SK-N-SH (cell line): Measurements from ENCODE around the gene HPCAL1. TPM values are rescaled to one million over a fixed set of nuclear protein-coding genes. Genes with fewer than 3 reads are reported as not detected.

Source experiments
- CTCF ChIA-PET: fragments of 300-600, 350-600 bp; formaldehyde crosslinking; extraction: SDS; loops from one replicate; lab custom pipeline; 2021; lab: Yijun Ruan, JAX
- POLR2A ChIA-PET: fragments of 350-600 bp; sonication (Branson Sonifier 250); formaldehyde crosslinking; extraction: SDS; loops from one replicate; lab custom pipeline; 2020; ENCODE audit warnings: antibody characterized with exemption, inconsistent platforms; lab: Yijun Ruan, JAX
- DNase-seq: peaks from one replicate; pipeline ENCODE4 v3.0.0; 2012
- H2AFZ ChIP-seq: fragments of 200-600 bp; sonication (generic); 2 replicates; pipeline ENCODE4 v1.8.1; 2016; ENCODE audit warnings: antibody characterized with exemption, mild to moderate bottlenecking, low read depth
- H3F3A ChIP-seq: fragments of 200-600 bp; sonication (generic); replicated peaks from 2 replicates; pipeline ENCODE3; 2016; ENCODE audit warnings: antibody characterized with exemption, mild to moderate bottlenecking; ENCODE audit not compliant: insufficient read depth
- H3K27ac ChIP-seq, 2 experiments: fragments of 200-500 bp in 1 of 2; fragments of 200-600 bp in 1 of 2; sonication (Bioruptor generic) in 1 of 2; sonication (generic), shearing (Covaris generic) in 1 of 2; 2 replicates each; pipeline versions ENCODE4 v1.5.1 to v1.6.1; 2014 to 2016; ENCODE audit warnings: low read depth in 2 of 2, inconsistent platforms in 1 of 2, low read length in 1 of 2, mild to moderate bottlenecking in 1 of 2, mixed read lengths in 1 of 2
- H3K27me3 ChIP-seq: fragments of 200-600 bp; sonication (generic), shearing (Covaris generic); 2 replicates; pipeline ENCODE4 v1.6.1; 2016; ENCODE audit warnings: mixed run types; ENCODE audit not compliant: insufficient read depth
- H3K36me3 ChIP-seq, 2 experiments: fragments of 200-500 bp in 1 of 2; fragments of 200-600 bp in 1 of 2; sonication (Bioruptor generic) in 1 of 2; sonication (generic) in 1 of 2; replicated peaks in 1 of 2; 2 replicates each; pipeline versions ENCODE3 to v1.5.1; 2014 to 2016; ENCODE audit warnings: low read length in 1 of 2, mild to moderate bottlenecking in 1 of 2; ENCODE audit not compliant: insufficient read depth in 2 of 2, control insufficient read depth in 1 of 2
- H3K4me1 ChIP-seq, 2 experiments: fragments of 200-500 bp in 1 of 2; fragments of 200-600 bp in 1 of 2; sonication (Bioruptor generic) in 1 of 2; sonication (generic), shearing (Covaris generic) in 1 of 2; 2 replicates each; pipeline versions ENCODE4 v1.5.1 to v1.6.1; 2014 to 2016; ENCODE audit warnings: low read depth in 1 of 2, low read length in 1 of 2, mixed run types in 1 of 2; ENCODE audit not compliant: insufficient read depth in 2 of 2, control insufficient read depth in 1 of 2
- H3K4me2 ChIP-seq: fragments of 200-600 bp; sonication (generic), shearing (Covaris generic); 2 replicates; pipeline ENCODE4 v1.6.1; 2017; ENCODE audit warnings: mixed run types
- H3K4me3 ChIP-seq, 2 experiments: fragments of 200-500 bp in 1 of 2; fragments of 200-600 bp in 1 of 2; sonication (Bioruptor generic) in 1 of 2; sonication (generic), shearing (Covaris generic) in 1 of 2; 2 replicates each; pipeline versions ENCODE4 v1.5.1 to v1.8.1; 2014 to 2016; ENCODE audit warnings: low read depth in 2 of 2, inconsistent platforms in 1 of 2, low read length in 1 of 2, mild to moderate bottlenecking in 1 of 2, mixed read lengths in 1 of 2, moderate library complexity in 1 of 2
- H3K79me2 ChIP-seq: fragments of 200-600 bp; sonication (generic); 2 replicates; pipeline ENCODE4 v1.8.1; 2017; ENCODE audit warnings: mild to moderate bottlenecking; ENCODE audit not compliant: insufficient read depth
- H3K9ac ChIP-seq: fragments of 200-600 bp; sonication (generic); 2 replicates; pipeline ENCODE4 v1.6.1; 2017; ENCODE audit warnings: mixed run types
- H3K9me2 ChIP-seq: fragments of 200-600 bp; sonication (generic); 2 replicates; pipeline ENCODE4 v1.6.1; 2017; ENCODE audit warnings: mixed run types
- H3K9me3 ChIP-seq: fragments of 200-600 bp; sonication (generic); 2 replicates; pipeline ENCODE4 v1.6.1; 2017; ENCODE audit warnings: mixed run types, mild to moderate bottlenecking, moderate library complexity
- H4K20me1 ChIP-seq: fragments of 200-600 bp; sonication (generic); 2 replicates; pipeline ENCODE4 v1.6.1; 2017; ENCODE audit warnings: mild to moderate bottlenecking, mixed run types; ENCODE audit not compliant: insufficient read depth
- CHD2 ChIP-seq: fragments of 150-350 bp; IDR thresholded peaks from 2 replicates; pipeline ENCODE4 v1.6.1; 2018; ENCODE audit warnings: low read length; ENCODE audit not compliant: partially characterized antibody
- FOSL2 ChIP-seq: IDR thresholded peaks from 2 replicates; pipeline ENCODE4 v1.4.0; 2012; ENCODE audit warnings: low read depth, mild to moderate bottlenecking, moderate library complexity, borderline replicate concordance
- FOXJ3 ChIP-seq: sonication (generic); formaldehyde crosslinking; IDR thresholded peaks from 2 replicates; pipeline ENCODE4 v1.5.1; 2020; ENCODE audit warnings: mild to moderate bottlenecking, missing genetic modification reagents
- GABPA ChIP-seq: IDR thresholded peaks from 2 replicates; pipeline ENCODE4 v1.4.0; 2012; ENCODE audit warnings: low read depth, mild to moderate bottlenecking
- GATA2 ChIP-seq: sonication (generic); formaldehyde crosslinking; IDR thresholded peaks from 2 replicates; pipeline ENCODE4 v1.5.0; 2020; ENCODE audit warnings: mild to moderate bottlenecking, missing genetic modification reagents
- MXI1 ChIP-seq: IDR thresholded peaks from 2 replicates; pipeline ENCODE4 v1.6.1; 2012; ENCODE audit warnings: mild to moderate bottlenecking, low read depth, low read length, improper control_type of control experiment
- NFIC ChIP-seq: IDR thresholded peaks from 2 replicates; pipeline ENCODE4 v1.4.0; 2012; ENCODE audit warnings: borderline replicate concordance
- PBX3 ChIP-seq: IDR thresholded peaks from 2 replicates; pipeline ENCODE4; 2012
- POLR2AphosphoS5 ChIP-seq: IDR thresholded peaks from 2 replicates; pipeline ENCODE4 v1.6.1; 2012; ENCODE audit warnings: low read depth, low read length
- RAD21 ChIP-seq: IDR thresholded peaks from 2 replicates; pipeline ENCODE4 v1.6.1; 2012; ENCODE audit warnings: mild to moderate bottlenecking, low read length
- REST ChIP-seq: IDR thresholded peaks from 2 replicates; pipeline ENCODE4 v1.6.1; 2012; ENCODE audit warnings: mild to moderate bottlenecking, low read depth, low read length, moderate library complexity
- SIN3A ChIP-seq: IDR thresholded peaks from 2 replicates; pipeline ENCODE4 v1.6.1; 2012; ENCODE audit warnings: low read depth, mild to moderate bottlenecking, low read length, moderate library complexity, borderline replicate concordance
- SMC3 ChIP-seq: IDR thresholded peaks from 2 replicates; pipeline ENCODE4 v1.6.1; 2012; ENCODE audit warnings: low read depth, low read length, improper control_type of control experiment
- TAF1 ChIP-seq: IDR thresholded peaks from 2 replicates; pipeline ENCODE4 v1.6.1; 2012; ENCODE audit warnings: low read depth, mild to moderate bottlenecking, low read length, moderate library complexity, borderline replicate concordance
- TCF12 ChIP-seq: IDR thresholded peaks from 2 replicates; pipeline ENCODE4 v1.4.0; 2012
- USF2 ChIP-seq: fragments of 150-350 bp; IDR thresholded peaks from 2 replicates; pipeline ENCODE4 v1.6.1; 2017; ENCODE audit warnings: antibody characterized with exemption, low read length, low read depth, borderline replicate concordance
- ZBTB33 ChIP-seq: IDR thresholded peaks from 2 replicates; pipeline ENCODE4 v1.4.0; 2012; ENCODE audit warnings: low read depth, borderline replicate concordance
- whole genome bisulfite sequencing: methylation state at CpG from one replicate; pipeline ENCODE4 v1.1.6; 2017; ENCODE audit warnings: low lambda C conversion rate; 5-methylcytosine and 5-hydroxymethylcytosine counted together
- polyA plus RNA-seq, 3 experiments: library from polyadenylated mRNA; depleted of rRNA; stranded (reverse); fragments of >200 nt; gene quantifications; 2 replicates each; pipeline ENCODE4 v1.2.3, GENCODE V29; 2012

HPCAL1 gene
- polyA plus RNA-seq, 1 of the 3 experiments (the other 2 are of a cell fraction): 77.0 TPM

GRCh38 chr2:10389573-10389972, 86.9 kb downstream of the HPCAL1 start:
- 70% methylated on average over 5 of the region's 5 CpGs for WGBS
- Histone ChIP-seq H3K79me2 (0 out of 2 replicates have a peak, but pooled peaks cover 4% of the 10 kb centered on the region), H3K9ac (no peak overlapping the region), H3K9me3 (no peaks in the 10 kb centered on the region), H3K27me3 (no peaks in the 10 kb centered on the region), H3K36me3 (no peaks in the 10 kb centered on the region), H3K4me2 (no peak overlapping the region), H2AFZ (no peak overlapping the region), H3K4me3 (no peak overlapping the region), H3K27ac (peak overlapping the region in 1 of 2 experiments; percentile 96; a peak in 2 of 4 replicates), H4K20me1 (peaks cover 9% of the 10 kb centered on the region; the same call in 1 of the 2 replicates), H3K9me2 (no peaks in the 10 kb centered on the region), H3F3A (no peaks in the 10 kb centered on the region), H3K4me1 (peaks cover 10 to 94% of the 10 kb centered on the region in 2 experiments; a peak in 3 of 4 replicates)
- no peak for DNase-seq
- POLR2A ChIA-PET: no interaction called here
- TF ChIP-seq POLR2AphosphoS5: no peak
- TF ChIP-seq MXI1: no peak
- no peak for TF ChIP-seq REST
- TF ChIP-seq TAF1: no peak
- TF ChIP-seq TCF12: no peak
- no peak for TF ChIP-seq SMC3
- TF ChIP-seq CHD2: no peak
- TF ChIP-seq RAD21: no peak
- no peak for TF ChIP-seq USF2
- TF ChIP-seq ZBTB33: no peak
- TF ChIP-seq FOXJ3: no peak
- TF ChIP-seq SIN3A: no peak
- no peak for TF ChIP-seq FOSL2
- TF ChIP-seq NFIC: no peak
- TF ChIP-seq GABPA: no peak
- TF ChIP-seq GATA2 (CRISPR knock-in tag): no peak
- TF ChIP-seq PBX3: no peak
- CTCF ChIA-PET: interaction anchor here (0.9 to 3.1 kb wide), 6 partner anchors 20 to 265 kb away, joined by 3 to 10 read pairs (median 4); no protein-coding TSS in a partner anchor
